ENCODE results near the gene OR7G3. TPM values are rescaled to one million over a fixed set of nuclear protein-coding genes. Genes with fewer than 3 reads are reported as not detected.

OR7G3 gene
- total RNA-seq: not detected

GRCh38 chr19:9126900-9127405 lies at the start of gene OR7G3:
OR7G3 (minus strand) TSS chr19:9126950; CDS start chr19:9126950, 0 bp downstream.
- Mint-ChIP-seq H3K36me3 (ENCODE audit: low read depth) (no peaks in the 10 kb centered on the region), H3K27me3 (ENCODE audit: low read depth) (peaks cover 8% of the 10 kb centered on the region), H3K27ac (no peak within 1 kb of the TSS), H3K9me3 (ENCODE audit: insufficient read depth) (no peaks in the 10 kb centered on the region), H3K4me3 (no peak within 1 kb of the TSS), H3K4me1 (ENCODE audit: low read depth) (peaks cover 9% of the 10 kb centered on the region)
- ChIA-PET POLR2A (interaction anchor here (0.7 kb wide), 1 partner anchor 298 kb away, joined by 4 read pairs; no protein-coding TSS in a partner anchor), CTCF (no interaction called here)
- ATAC-seq (no peak), DNase-seq (no peak)

- H3K9me3 Mint-ChIP-seq (ENCODE audit: insufficient read depth): no peaks in the 10 kb centered on the region
- CTCF ChIA-PET: no interaction called here
- no peak overlapping the region for H3K27ac Mint-ChIP-seq
- ATAC-seq (no peak), DNase-seq (no peak)
- no peaks in the 10 kb centered on the region for H3K27me3 Mint-ChIP-seq (ENCODE audit: low read depth)
- POLR2A ChIA-PET: no interaction called here
- H3K36me3 Mint-ChIP-seq (ENCODE audit: low read depth): no peaks in the 10 kb centered on the region
- H3K4me3 Mint-ChIP-seq: no peak overlapping the region
- no peaks in the 10 kb centered on the region for H3K4me1 Mint-ChIP-seq (ENCODE audit: low read depth)
These were observed 48.6 kb upstream of the OR7G3 start for GRCh38 chr19:9175326-9175725.

- Mint-ChIP-seq H3K36me3 (ENCODE audit: low read depth) (peaks cover 11% of the 10 kb centered on the region), H3K9me3 (ENCODE audit: insufficient read depth) (peaks cover 4% of the 10 kb centered on the region), H3K27ac (no peak overlapping the region), H3K27me3 (ENCODE audit: low read depth) (no peaks in the 10 kb centered on the region), H3K4me1 (ENCODE audit: low read depth) (no peaks in the 10 kb centered on the region), H3K4me3 (no peak overlapping the region)
- no peak for DNase-seq
- no peak for ATAC-seq
- CTCF ChIA-PET: no interaction called here
- POLR2A ChIA-PET: no interaction called here
These were observed 44.7 kb upstream of the OR7G3 start for GRCh38 chr19:9171393-9171991.

GRCh38 chr19:9166846-9167245 lies 40.1 kb upstream of the OR7G3 start:
- H3K9me3 Mint-ChIP-seq (ENCODE audit: insufficient read depth): peaks cover 23% of the 10 kb centered on the region
- no peak for ATAC-seq
- CTCF ChIA-PET: no interaction called here

GRCh38 chr19:9165261-9165660 lies 38.5 kb upstream of the OR7G3 start:
- ChIA-PET POLR2A (no interaction called here), CTCF (no interaction called here)
- Mint-ChIP-seq H3K36me3 (ENCODE audit: low read depth) (peaks cover 68% of the 10 kb centered on the region), H3K27ac (no peak overlapping the region), H3K4me1 (ENCODE audit: low read depth) (no peaks in the 10 kb centered on the region), H3K27me3 (ENCODE audit: low read depth) (no peaks in the 10 kb centered on the region), H3K4me3 (no peak overlapping the region), H3K9me3 (ENCODE audit: insufficient read depth) (peaks cover 27% of the 10 kb centered on the region)
- DNase-seq (no peak), ATAC-seq (no peak)

More at GRCh38 chr19:9166846-9167245, 40.1 kb upstream of the OR7G3 start:
- Mint-ChIP-seq H3K36me3 (ENCODE audit: low read depth) (peaks cover 52% of the 10 kb centered on the region), H3K4me1 (ENCODE audit: low read depth) (no peaks in the 10 kb centered on the region), H3K27me3 (ENCODE audit: low read depth) (no peaks in the 10 kb centered on the region), H3K27ac (no peak overlapping the region), H3K4me3 (no peak overlapping the region)
- POLR2A ChIA-PET: no interaction called here
- DNase-seq: no peak

GRCh38 chr19:9161427-9161826 lies 34.7 kb upstream of the OR7G3 start:
- H3K4me3 Mint-ChIP-seq: no peak overlapping the region
- no peak overlapping the region for H3K27ac Mint-ChIP-seq
- H3K9me3 Mint-ChIP-seq (ENCODE audit: insufficient read depth): peaks cover 29% of the 10 kb centered on the region
- ChIA-PET POLR2A (no interaction called here), CTCF (no interaction called here)
- no peaks in the 10 kb centered on the region for H3K27me3 Mint-ChIP-seq (ENCODE audit: low read depth)
- H3K4me1 Mint-ChIP-seq (ENCODE audit: low read depth): no peaks in the 10 kb centered on the region
- DNase-seq (peak; percentile 6), ATAC-seq (no peak)
- H3K36me3 Mint-ChIP-seq (ENCODE audit: low read depth): peaks cover 95% of the 10 kb centered on the region

GRCh38 chr19:9159891-9160290 lies 33.1 kb upstream of the OR7G3 start:
- no peak overlapping the region for H3K27ac Mint-ChIP-seq
- H3K27me3 Mint-ChIP-seq (ENCODE audit: low read depth): no peaks in the 10 kb centered on the region
- ATAC-seq (no peak), DNase-seq (no peak)
- POLR2A ChIA-PET: no interaction called here
- H3K36me3 Mint-ChIP-seq (ENCODE audit: low read depth): peaks cover 96% of the 10 kb centered on the region
- H3K9me3 Mint-ChIP-seq (ENCODE audit: insufficient read depth): peaks cover 26% of the 10 kb centered on the region
- no peaks in the 10 kb centered on the region for H3K4me1 Mint-ChIP-seq (ENCODE audit: low read depth)
- CTCF ChIA-PET: no interaction called here
- H3K4me3 Mint-ChIP-seq: no peak overlapping the region

GRCh38 chr19:9156304-9156703 lies 29.6 kb upstream of the OR7G3 start:
- H3K27ac Mint-ChIP-seq: peak overlapping the region; percentile 45
- ChIA-PET POLR2A (interaction anchor here (0.5 kb wide), 1 partner anchor 507 kb away, joined by 4 read pairs; no protein-coding TSS in a partner anchor), CTCF (no interaction called here)
- peaks cover under 1% of the 10 kb centered on the region for H3K4me1 Mint-ChIP-seq (ENCODE audit: low read depth)
- ATAC-seq (no peak), DNase-seq (no peak)
- peaks cover 12% of the 10 kb centered on the region for H3K9me3 Mint-ChIP-seq (ENCODE audit: insufficient read depth)
- H3K4me3 Mint-ChIP-seq: no peak overlapping the region
- H3K27me3 Mint-ChIP-seq (ENCODE audit: low read depth): no peaks in the 10 kb centered on the region
- peaks cover 98% of the 10 kb centered on the region for H3K36me3 Mint-ChIP-seq (ENCODE audit: low read depth)

GRCh38 chr19:9155591-9155990 lies 28.8 kb upstream of the OR7G3 start:
- H3K4me1 Mint-ChIP-seq (ENCODE audit: low read depth): peaks cover 2% of the 10 kb centered on the region
- H3K36me3 Mint-ChIP-seq (ENCODE audit: low read depth): peaks cover 97% of the 10 kb centered on the region
- H3K27ac Mint-ChIP-seq: no peak overlapping the region
- DNase-seq (no peak), ATAC-seq (no peak)
- H3K4me3 Mint-ChIP-seq: no peak overlapping the region
- CTCF ChIA-PET: no interaction called here
- H3K27me3 Mint-ChIP-seq (ENCODE audit: low read depth): no peaks in the 10 kb centered on the region
- peaks cover 16% of the 10 kb centered on the region for H3K9me3 Mint-ChIP-seq (ENCODE audit: insufficient read depth)
- POLR2A ChIA-PET: interaction anchor here (0.5 kb wide), 1 partner anchor 508 kb away, joined by 4 read pairs; no protein-coding TSS in a partner anchor

- peaks cover 10% of the 10 kb centered on the region for H3K4me1 Mint-ChIP-seq (ENCODE audit: low read depth)
These were observed 24.6 kb upstream of the OR7G3 start for GRCh38 chr19:9151367-9151766.

GRCh38 chr19:9150650-9151049 lies 23.9 kb upstream of the OR7G3 start:
- Mint-ChIP-seq H3K27ac (no peak overlapping the region), H3K27me3 (ENCODE audit: low read depth) (no peaks in the 10 kb centered on the region), H3K4me1 (ENCODE audit: low read depth) (peaks cover 10% of the 10 kb centered on the region), H3K9me3 (ENCODE audit: insufficient read depth) (peaks cover 25% of the 10 kb centered on the region), H3K4me3 (no peak overlapping the region), H3K36me3 (ENCODE audit: low read depth) (peaks cover 95% of the 10 kb centered on the region)
- DNase-seq (no peak), ATAC-seq (no peak)
- CTCF ChIA-PET: no interaction called here
- POLR2A ChIA-PET: no interaction called here

More at GRCh38 chr19:9151367-9151766, 24.6 kb upstream of the OR7G3 start:
- Mint-ChIP-seq H3K27ac (no peak overlapping the region), H3K9me3 (ENCODE audit: insufficient read depth) (peaks cover 24% of the 10 kb centered on the region), H3K36me3 (ENCODE audit: low read depth) (peaks cover 96% of the 10 kb centered on the region), H3K27me3 (ENCODE audit: low read depth) (no peaks in the 10 kb centered on the region), H3K4me3 (no peak overlapping the region)
- DNase-seq (no peak), ATAC-seq (no peak)
- CTCF ChIA-PET: no interaction called here
- POLR2A ChIA-PET: no interaction called here

GRCh38 chr19:9149997-9150396 lies 23.2 kb upstream of the OR7G3 start:
- no peak overlapping the region for H3K4me3 Mint-ChIP-seq
- no peaks in the 10 kb centered on the region for H3K27me3 Mint-ChIP-seq (ENCODE audit: low read depth)
- H3K36me3 Mint-ChIP-seq (ENCODE audit: low read depth): peaks cover 95% of the 10 kb centered on the region
- POLR2A ChIA-PET: no interaction called here
- H3K27ac Mint-ChIP-seq: no peak overlapping the region
- DNase-seq (no peak), ATAC-seq (no peak)
- CTCF ChIA-PET: no interaction called here
- H3K4me1 Mint-ChIP-seq (ENCODE audit: low read depth): peaks cover 10% of the 10 kb centered on the region
- H3K9me3 Mint-ChIP-seq (ENCODE audit: insufficient read depth): peaks cover 32% of the 10 kb centered on the region

GRCh38 chr19:9148697-9149096 lies 21.9 kb upstream of the OR7G3 start:
- peaks cover 16% of the 10 kb centered on the region for H3K4me1 Mint-ChIP-seq (ENCODE audit: low read depth)
- CTCF ChIA-PET: no interaction called here

More at GRCh38 chr19:9148697-9149096, 21.9 kb upstream of the OR7G3 start:
- Mint-ChIP-seq H3K27ac (no peak overlapping the region), H3K9me3 (ENCODE audit: insufficient read depth) (peaks cover 45% of the 10 kb centered on the region), H3K27me3 (ENCODE audit: low read depth) (no peaks in the 10 kb centered on the region), H3K36me3 (ENCODE audit: low read depth) (peaks cover 95% of the 10 kb centered on the region), H3K4me3 (no peak overlapping the region)
- POLR2A ChIA-PET: no interaction called here
- no peak for DNase-seq
- no peak for ATAC-seq
